ENCODE results near the gene TMEM138.
A peak's percentile ranks its signal among the peaks of the same experiment; 100 is the strongest.

TMEM138 gene

GRCh38 chr11:61342207-61342803 lies 19.9 kb upstream of the TMEM138 start:
- no peak for DNase-seq

- DNase-seq = no peak
Observed at GRCh38 chr11:61343792-61344745, 18.1 kb upstream of the TMEM138 start.

DNA sequence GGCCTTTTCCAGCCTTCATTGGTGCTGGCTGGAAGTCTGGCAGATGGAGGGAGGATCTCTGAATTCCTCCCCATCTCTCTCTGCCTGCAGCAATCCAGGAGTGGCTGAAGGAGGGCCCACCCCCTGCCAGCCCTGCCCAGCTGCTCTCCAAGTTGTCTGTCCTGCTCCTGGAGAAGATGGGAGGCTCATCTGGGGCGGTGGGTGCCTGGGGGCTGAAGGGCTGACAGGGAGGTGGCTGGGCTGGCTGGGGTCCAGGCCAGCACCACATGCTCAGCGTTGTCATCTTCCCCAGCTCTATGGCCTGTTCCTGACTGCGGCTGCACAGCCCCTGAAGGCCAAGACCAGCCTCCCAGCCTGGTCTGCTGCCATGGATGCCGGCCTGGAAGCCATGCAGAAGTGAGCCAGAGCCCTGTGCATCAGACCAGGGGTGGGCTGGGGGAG lies 17.0 kb upstream of the TMEM138 start:
- no peak for DNase-seq

DNA sequence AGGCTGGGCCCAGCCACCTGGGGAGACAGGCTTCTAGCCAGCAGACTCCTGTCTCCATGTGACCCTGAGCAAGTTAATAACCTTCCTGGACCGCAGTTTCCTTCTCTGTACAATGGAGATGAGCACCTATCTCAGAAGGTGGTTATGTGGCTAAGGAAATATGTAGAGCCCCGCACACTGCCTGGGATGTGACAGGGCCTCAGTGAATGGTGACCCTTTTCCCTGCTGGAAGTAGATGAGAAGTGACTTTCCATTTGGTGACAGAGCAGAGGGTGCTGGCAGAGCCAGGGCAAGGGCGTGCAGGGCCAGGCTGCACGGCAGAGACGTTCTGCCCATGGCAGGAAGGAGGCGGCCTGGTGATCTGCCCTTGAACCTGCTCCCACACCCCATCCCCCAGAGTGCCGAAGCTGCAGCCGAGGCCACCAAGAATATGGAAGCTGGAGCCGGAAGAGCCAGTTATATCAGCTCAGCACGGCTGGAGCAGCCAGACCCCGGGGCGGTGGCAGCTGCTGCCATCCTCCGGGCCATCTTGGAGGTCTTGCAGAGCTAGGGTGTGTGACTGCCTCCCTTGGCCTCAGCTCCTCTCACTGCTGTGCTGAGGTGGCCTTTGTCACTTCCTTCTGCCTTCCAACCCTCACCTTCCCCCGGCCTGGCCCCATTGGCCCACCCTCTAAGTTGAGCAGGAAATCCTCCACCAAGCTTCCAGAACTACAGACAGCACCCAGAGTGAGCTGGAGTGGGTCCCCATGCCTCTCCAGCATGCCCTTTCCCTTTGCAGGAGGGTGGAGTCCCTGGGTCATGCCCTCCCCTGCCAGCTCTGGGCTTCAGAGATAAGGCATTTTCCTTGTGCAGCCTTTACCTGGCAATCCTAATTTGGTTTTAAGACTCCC lies 16.0 kb upstream of the TMEM138 start:
- DNase-seq = no peak

DNA sequence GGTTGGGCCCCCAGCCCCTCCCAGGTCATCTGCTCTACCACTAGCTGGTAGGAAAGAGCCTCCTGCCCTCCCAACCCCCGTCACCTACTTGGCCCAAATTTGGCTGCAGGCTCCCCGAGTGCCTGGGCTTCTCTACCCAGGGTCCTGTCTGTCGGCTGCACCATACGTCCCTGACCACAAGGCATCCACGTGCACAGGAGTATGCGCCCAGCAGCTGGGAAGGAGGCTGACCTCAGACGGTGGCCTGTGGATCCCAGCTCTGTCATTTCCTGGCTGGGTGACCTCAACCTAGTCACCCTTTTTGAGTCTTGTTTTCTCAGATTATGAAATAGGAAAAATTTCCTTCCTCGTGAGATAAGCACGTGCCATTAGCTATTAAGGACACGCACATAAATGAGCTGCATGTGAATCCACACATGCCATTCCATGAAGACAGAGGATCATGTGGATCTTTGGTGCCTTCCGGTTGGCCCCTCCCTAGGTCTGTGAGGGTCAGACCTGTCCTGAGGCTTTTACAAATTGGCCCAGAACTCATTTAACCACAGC lies 14.2 kb upstream of the TMEM138 start:
- DNase-seq = no peak

DNA sequence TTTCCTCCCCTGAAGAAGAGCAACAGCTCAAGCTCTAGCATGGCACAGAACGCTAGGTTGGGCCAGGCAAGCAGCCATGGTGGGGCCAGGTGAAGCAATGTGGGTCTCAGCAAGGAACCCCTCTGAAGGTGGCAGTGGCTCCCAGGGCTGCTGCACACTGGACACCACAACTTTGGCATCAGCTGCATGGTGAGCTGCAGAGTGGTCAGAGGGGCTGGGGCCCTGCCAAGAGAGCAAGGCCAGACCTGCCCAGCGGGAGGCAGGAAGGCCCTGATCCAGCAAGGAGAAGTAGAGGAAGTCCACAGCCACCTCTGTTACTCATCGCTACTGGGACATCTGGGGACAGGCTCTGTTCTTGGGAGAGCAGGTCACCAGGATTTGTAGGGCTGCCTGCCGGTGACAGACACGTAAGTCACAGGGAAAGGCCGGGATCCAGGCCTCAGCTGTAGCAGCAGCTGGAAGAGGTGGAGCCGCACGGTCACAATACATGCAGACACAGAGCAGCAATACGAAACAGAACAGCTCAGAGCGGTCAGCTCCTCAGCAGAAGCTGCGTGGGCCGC lies 12.9 kb upstream of the TMEM138 start:
- DNase-seq = no peak

DNA sequence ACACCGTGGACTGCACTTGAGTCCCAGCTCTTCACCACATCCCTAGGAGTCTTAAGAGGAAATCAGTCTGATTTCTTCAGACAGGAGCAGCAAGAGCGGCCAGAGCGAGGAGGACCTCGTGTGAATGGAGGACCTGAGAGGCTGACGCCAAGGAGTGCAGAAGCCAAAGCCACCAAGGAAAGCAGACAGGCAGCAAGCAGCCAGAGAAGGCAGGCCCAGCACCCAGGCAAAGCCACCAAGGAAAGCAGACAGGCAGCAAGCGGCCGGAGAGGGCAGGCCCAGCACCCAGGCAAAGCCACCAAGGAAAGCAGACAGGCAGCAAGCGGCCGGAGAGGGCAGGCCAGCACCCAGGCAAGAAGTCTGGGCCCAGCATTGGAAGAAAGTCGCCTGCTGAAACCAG lies 12.3 kb upstream of the TMEM138 start:
- DNase-seq = no peak

GRCh38 chr11:61350336-61350735 lies 11.8 kb upstream of the TMEM138 start:
- DNase-seq = no peak

GRCh38 chr11:61350803-61351202 lies 11.4 kb upstream of the TMEM138 start:
- no peak for DNase-seq

GRCh38 chr11:61352038-61352437 lies 10.1 kb upstream of the TMEM138 start:
- no peak for DNase-seq

DNA sequence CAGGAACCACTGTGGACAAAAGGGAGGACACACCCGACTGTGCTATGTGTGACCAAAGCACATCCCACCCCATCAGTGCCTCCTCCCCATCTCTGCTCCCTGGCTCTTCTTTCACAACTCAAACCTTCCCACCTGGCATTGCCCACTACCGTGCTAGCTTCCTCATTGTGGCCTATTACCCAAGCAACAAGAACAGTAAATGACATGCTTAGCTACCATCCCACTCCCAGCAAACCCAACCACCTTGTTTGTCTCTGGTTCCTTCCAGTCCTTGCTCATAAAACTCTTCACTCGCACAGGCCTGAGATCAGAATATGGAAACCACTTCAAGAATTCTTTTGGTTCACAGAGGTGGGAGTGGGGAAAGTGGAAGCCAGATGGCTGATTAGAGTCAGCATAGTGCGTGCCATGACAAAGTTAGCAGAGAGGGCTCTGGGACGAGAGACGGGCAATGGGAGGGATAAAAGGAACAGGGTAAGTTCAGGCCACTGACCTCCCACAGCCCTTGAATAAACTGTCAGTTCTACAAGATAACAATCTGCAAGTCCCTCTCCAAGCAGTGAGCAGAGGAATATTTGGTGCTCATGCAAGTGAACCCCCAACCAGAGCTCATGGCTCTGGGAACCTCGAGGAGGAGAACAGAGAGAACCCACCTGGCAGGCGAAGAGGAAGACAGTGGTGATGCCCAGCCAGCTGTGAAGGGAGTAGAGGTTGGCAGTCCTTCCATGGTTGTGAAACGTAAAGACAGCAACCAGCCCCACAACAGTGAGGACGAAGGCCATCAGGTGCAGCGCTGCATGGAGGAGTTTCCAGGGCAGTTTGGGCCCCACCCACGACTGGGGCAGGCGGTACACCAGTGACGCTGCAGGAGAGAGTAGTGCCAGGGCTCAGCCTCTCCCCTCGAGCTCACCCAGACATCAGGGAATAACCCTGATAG lies 8.8 kb upstream of the TMEM138 start:
- DNase-seq = no peak

- DNase-seq = no peak
Observed at GRCh38 chr11:61354208-61354607, 8.0 kb upstream of the TMEM138 start.

- no peak for DNase-seq
Observed at GRCh38 chr11:61356706-61357105, 5.5 kb upstream of the TMEM138 start.

- no peak for DNase-seq
Observed at GRCh38 chr11:61357233-61357893, 4.8 kb upstream of the TMEM138 start.

GRCh38 chr11:61357894-61358239 lies 4.3 kb upstream of the TMEM138 start:
- DNase-seq = no peak

DNA sequence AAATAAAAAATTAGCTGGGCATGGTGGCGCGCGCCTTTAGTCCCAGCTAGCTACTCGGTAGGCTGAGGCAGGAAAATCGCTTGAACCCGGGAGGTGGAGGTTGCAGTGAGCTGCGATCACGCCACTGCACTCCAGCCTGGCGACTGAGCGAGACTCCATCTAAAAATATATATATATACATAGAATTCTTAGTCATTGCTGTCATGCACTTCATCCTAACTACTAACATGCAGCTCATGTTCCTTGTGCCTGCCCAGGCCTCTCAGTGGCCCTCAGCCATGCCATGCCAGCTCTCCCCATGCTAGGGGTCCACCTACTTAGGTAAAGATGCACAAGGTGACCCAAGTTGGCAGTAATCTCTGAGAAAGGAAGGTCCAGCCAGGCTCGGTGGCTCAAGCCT lies 3.6 kb upstream of the TMEM138 start:
- DNase-seq = no peak

DNA sequence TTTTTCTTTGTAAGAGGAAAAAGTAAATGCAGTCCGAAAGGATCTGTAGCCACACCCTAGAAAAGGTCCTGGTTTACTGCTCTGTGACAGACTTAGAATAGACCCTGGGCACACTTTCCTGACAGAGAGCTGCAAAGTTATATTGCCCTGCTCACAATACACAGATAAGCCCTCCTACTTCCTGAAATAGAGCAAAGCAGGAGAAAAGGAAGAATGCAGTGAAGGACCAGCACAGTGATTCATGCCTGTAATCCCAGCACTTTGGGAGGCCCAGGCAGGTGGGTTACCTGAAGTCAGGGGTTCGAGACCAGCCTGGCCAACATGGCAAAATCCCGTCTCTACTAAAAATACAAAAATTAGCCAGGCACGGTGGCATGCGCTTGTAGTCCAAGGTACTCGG lies 2.7 kb upstream of the TMEM138 start:
- no peak for DNase-seq

- DNase-seq = no peak
Observed at GRCh38 chr11:61361237-61361740, 885 bp upstream of the TMEM138 start.

- peak; percentile 63 for DNase-seq
Observed at GRCh38 chr11:61362542-61362875, 335 bp downstream of the TMEM138 start.

- no peak for DNase-seq
Observed at GRCh38 chr11:61364012-61364675, 2.0 kb downstream of the TMEM138 start.
